Astrocyte (in vitro differentiated cells and primary cell): ENCODE data around the gene TMEM266. TPM values are rescaled to one million over a fixed set of nuclear protein-coding genes. Genes with fewer than 3 reads are reported as not detected.

Source experiments
- DNase-seq: peaks from one replicate; pipeline ENCODE4 v3.0.0-alpha.2; 2010; ENCODE audit warnings: low read depth
- FAIRE-seq: peaks from 2 replicates; lab custom pipeline; 2011; peaks lifted over from hg19 to GRCh38; lab: Jason Lieb, UNC
- H2AFZ ChIP-seq: 2 replicates; pipeline ENCODE4 v1.6.0; 2012; ENCODE audit warnings: low read depth, low read length, inconsistent platforms
- H3K27ac ChIP-seq: 2 replicates; pipeline ENCODE4 v1.5.1; 2011; ENCODE audit warnings: low read depth, low read length, inconsistent platforms
- H3K27me3 ChIP-seq: 2 replicates; pipeline ENCODE4 v1.6.0; 2011; ENCODE audit warnings: low read length, inconsistent platforms; ENCODE audit not compliant: insufficient read depth
- H3K36me3 ChIP-seq: 2 replicates; pipeline ENCODE4 v1.5.1; 2011; ENCODE audit warnings: low read length, inconsistent platforms; ENCODE audit not compliant: insufficient read depth
- H3K4me1 ChIP-seq: 2 replicates; pipeline ENCODE4 v1.5.1; 2011; ENCODE audit warnings: low read length, inconsistent platforms; ENCODE audit not compliant: insufficient read depth
- H3K4me2 ChIP-seq: 2 replicates; pipeline ENCODE4 v1.6.0; 2012; ENCODE audit warnings: low read length, inconsistent platforms
- H3K4me3 ChIP-seq: 2 replicates; pipeline ENCODE4 v1.5.1; 2011; ENCODE audit warnings: low read depth, mild to moderate bottlenecking, low read length, inconsistent platforms; ENCODE audit not compliant: insufficient read depth
- H3K79me2 ChIP-seq: 2 replicates; pipeline ENCODE4 v1.6.0; 2012; ENCODE audit warnings: mild to moderate bottlenecking, low read length, inconsistent platforms; ENCODE audit not compliant: insufficient read depth
- H3K9ac ChIP-seq: 2 replicates; pipeline ENCODE4 v1.6.0; 2012; ENCODE audit warnings: mild to moderate bottlenecking, low read length, inconsistent platforms
- H3K9me3 ChIP-seq: 2 replicates; pipeline ENCODE4 v1.5.1; 2012; ENCODE audit warnings: low read depth, mild to moderate bottlenecking, low read length, inconsistent platforms; ENCODE audit not compliant: insufficient read depth
- H4K20me1 ChIP-seq: 2 replicates; pipeline ENCODE4 v1.6.0; 2012; ENCODE audit warnings: low read length, inconsistent platforms; ENCODE audit not compliant: insufficient read depth
- H3K27ac Mint-ChIP-seq: one replicate; pipeline ENCODE4 v1.8.0; 2021; ENCODE audit warnings: mild to moderate bottlenecking, mixed read lengths; ENCODE audit not compliant: unreplicated experiment
- H3K27me3 Mint-ChIP-seq: one replicate; pipeline ENCODE4 v1.8.0; 2021; ENCODE audit warnings: low read depth, mixed read lengths; ENCODE audit not compliant: unreplicated experiment
- H3K36me3 Mint-ChIP-seq: one replicate; pipeline ENCODE4 v1.8.0; 2021; ENCODE audit warnings: low read depth, mixed read lengths; ENCODE audit not compliant: unreplicated experiment
- H3K4me1 Mint-ChIP-seq: one replicate; pipeline ENCODE4 v1.8.0; 2021; ENCODE audit warnings: low read depth, mixed read lengths; ENCODE audit not compliant: unreplicated experiment
- H3K4me3 Mint-ChIP-seq: one replicate; pipeline ENCODE4 v1.8.0; 2021; ENCODE audit warnings: mild to moderate bottlenecking, moderate library complexity, mixed read lengths; ENCODE audit not compliant: unreplicated experiment
- H3K9me3 Mint-ChIP-seq: one replicate; pipeline ENCODE4 v1.8.0; 2021; ENCODE audit warnings: mild to moderate bottlenecking, mixed read lengths; ENCODE audit not compliant: unreplicated experiment
- EZH2 ChIP-seq: IDR thresholded peaks from 2 replicates; pipeline ENCODE4 v1.6.1; 2012; ENCODE audit warnings: mild to moderate bottlenecking, low read length, inconsistent platforms; ENCODE audit not compliant: insufficient read depth
- total RNA-seq: library from RNA; stranded (reverse); gene quantifications from 2 replicates; pipeline ENCODE4 v1.2.1, GENCODE V29; 2021
- TF ChIP-seq, protein P1 (sequence below): IDR thresholded peaks from 2 replicates; pipeline ENCODE4 v1.5.1; 2011; ENCODE audit warnings: low read depth, mild to moderate bottlenecking, inconsistent platforms, low read length, moderate library complexity; ENCODE audit not compliant: insufficient read depth

Gene TMEM266
- total RNA-seq, 1 donor from 2014 or later = 0.36 TPM

GRCh38 chr15:76150971-76151598 lies 91.3 kb downstream of the TMEM266 start:
- no peak for TF ChIP-seq EZH2
- TF ChIP-seq, protein P1, sequence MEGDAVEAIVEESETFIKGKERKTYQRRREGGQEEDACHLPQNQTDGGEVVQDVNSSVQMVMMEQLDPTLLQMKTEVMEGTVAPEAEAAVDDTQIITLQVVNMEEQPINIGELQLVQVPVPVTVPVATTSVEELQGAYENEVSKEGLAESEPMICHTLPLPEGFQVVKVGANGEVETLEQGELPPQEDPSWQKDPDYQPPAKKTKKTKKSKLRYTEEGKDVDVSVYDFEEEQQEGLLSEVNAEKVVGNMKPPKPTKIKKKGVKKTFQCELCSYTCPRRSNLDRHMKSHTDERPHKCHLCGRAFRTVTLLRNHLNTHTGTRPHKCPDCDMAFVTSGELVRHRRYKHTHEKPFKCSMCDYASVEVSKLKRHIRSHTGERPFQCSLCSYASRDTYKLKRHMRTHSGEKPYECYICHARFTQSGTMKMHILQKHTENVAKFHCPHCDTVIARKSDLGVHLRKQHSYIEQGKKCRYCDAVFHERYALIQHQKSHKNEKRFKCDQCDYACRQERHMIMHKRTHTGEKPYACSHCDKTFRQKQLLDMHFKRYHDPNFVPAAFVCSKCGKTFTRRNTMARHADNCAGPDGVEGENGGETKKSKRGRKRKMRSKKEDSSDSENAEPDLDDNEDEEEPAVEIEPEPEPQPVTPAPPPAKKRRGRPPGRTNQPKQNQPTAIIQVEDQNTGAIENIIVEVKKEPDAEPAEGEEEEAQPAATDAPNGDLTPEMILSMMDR = peak; percentile 86
- Histone ChIP-seq H3K27me3 (peaks cover 11% of the 10 kb centered on the region), H4K20me1 (no peaks in the 10 kb centered on the region), H3K79me2 (no peaks in the 10 kb centered on the region), H3K27ac (no peak overlapping the region), H3K9me3 (no peaks in the 10 kb centered on the region), H3K9ac (no peak overlapping the region), H3K36me3 (no peaks in the 10 kb centered on the region), H3K4me3 (no peak overlapping the region), H3K4me1 (no peaks in the 10 kb centered on the region), H3K4me2 (peak overlapping the region; percentile 1), H2AFZ (peak overlapping the region; percentile 70)
- Mint-ChIP-seq H3K4me1 (peaks cover 13% of the 10 kb centered on the region), H3K9me3 (no peaks in the 10 kb centered on the region), H3K27ac (peak overlapping the region; percentile 63), H3K36me3 (no peaks in the 10 kb centered on the region), H3K4me3 (no peak overlapping the region), H3K27me3 (peaks cover 16% of the 10 kb centered on the region)
- DNase-seq (peak; percentile 37), FAIRE-seq (no peak)

GRCh38 chr15:76151599-76151974 lies 91.8 kb downstream of the TMEM266 start:
- Mint-ChIP-seq H3K27ac (peak overlapping the region; percentile 63), H3K4me3 (no peak overlapping the region), H3K4me1 (peaks cover 13% of the 10 kb centered on the region), H3K36me3 (no peaks in the 10 kb centered on the region), H3K27me3 (peaks cover 16% of the 10 kb centered on the region), H3K9me3 (no peaks in the 10 kb centered on the region)
- no peak for FAIRE-seq
- Histone ChIP-seq H3K4me3 (no peak overlapping the region), H3K9me3 (no peaks in the 10 kb centered on the region), H3K79me2 (no peaks in the 10 kb centered on the region), H4K20me1 (no peaks in the 10 kb centered on the region), H3K27me3 (peaks cover 8% of the 10 kb centered on the region), H3K4me1 (no peaks in the 10 kb centered on the region), H3K36me3 (no peaks in the 10 kb centered on the region), H3K4me2 (no peak overlapping the region), H3K9ac (no peak overlapping the region), H3K27ac (no peak overlapping the region), H2AFZ (no peak overlapping the region)
- DNase-seq = no peak
- no peak for TF ChIP-seq EZH2
- TF ChIP-seq, protein P1 = no peak

- Histone ChIP-seq H3K79me2 (no peaks in the 10 kb centered on the region), H3K27me3 (peaks cover 2% of the 10 kb centered on the region), H3K9ac (no peak overlapping the region), H3K27ac (no peak overlapping the region), H3K36me3 (no peaks in the 10 kb centered on the region), H3K9me3 (no peaks in the 10 kb centered on the region), H3K4me1 (no peaks in the 10 kb centered on the region), H4K20me1 (no peaks in the 10 kb centered on the region), H3K4me2 (no peak overlapping the region), H3K4me3 (no peak overlapping the region), H2AFZ (no peak overlapping the region)
- no peak overlapping the region for H3K27ac Mint-ChIP-seq
- TF ChIP-seq, protein P1 = no peak
- no peak for TF ChIP-seq EZH2
- H3K9me3 Mint-ChIP-seq = no peaks in the 10 kb centered on the region
- H3K36me3 Mint-ChIP-seq = no peaks in the 10 kb centered on the region
- H3K4me1 Mint-ChIP-seq = peaks cover 11% of the 10 kb centered on the region
- DNase-seq = no peak
- no peak overlapping the region for H3K4me3 Mint-ChIP-seq
- no peak for FAIRE-seq
- peaks cover 14% of the 10 kb centered on the region for H3K27me3 Mint-ChIP-seq
Measured at GRCh38 chr15:76152197-76152596, 92.4 kb downstream of the TMEM266 start.
